ENCODE measurements around the gene LIPG.

The LIPG gene

GRCh38 chr18:49566985-49567384 is 5.1 kb downstream of the LIPG start:
- ATAC-seq, result no peak
- TF ChIP-seq PPARA (CRISPR knock-in tag; IDR thresholded peaks at IDR 0.05; ENCODE audit: borderline replicate concordance) (no peak), OSR1 (CRISPR knock-in tag; IDR thresholded peaks at IDR 0.05) (no peak), ESRRG (CRISPR knock-in tag; IDR thresholded peaks at IDR 0.05) (no peak), TCF4 (CRISPR knock-in tag; IDR thresholded peaks at IDR 0.05; ENCODE audit: borderline replicate concordance) (no peak), ARNTL (CRISPR knock-in tag; IDR thresholded peaks at IDR 0.05; ENCODE audit: borderline replicate concordance, low read depth) (no peak), TSHZ2 (CRISPR knock-in tag; IDR thresholded peaks at IDR 0.05) (no peak), ZNF565 (CRISPR knock-in tag; conservative IDR thresholded peaks at IDR 0.05; ENCODE audit: low read depth) (no peak), ZC3H10 (CRISPR knock-in tag; IDR thresholded peaks at IDR 0.05) (no peak), PATZ1 (CRISPR knock-in tag; IDR thresholded peaks at IDR 0.05; ENCODE audit: borderline replicate concordance) (no peak), ZNF70 (CRISPR knock-in tag; IDR thresholded peaks at IDR 0.05) (no peak), TOX (CRISPR knock-in tag; IDR thresholded peaks at IDR 0.05; ENCODE audit: borderline replicate concordance) (no peak), CSDC2 (CRISPR knock-in tag; IDR thresholded peaks at IDR 0.05) (no peak), SNAI2 (CRISPR knock-in tag; IDR thresholded peaks at IDR 0.05) (no peak), ISL1 (CRISPR knock-in tag; IDR thresholded peaks at IDR 0.05) (no peak)
- TF ChIP-seq, protein P1, sequence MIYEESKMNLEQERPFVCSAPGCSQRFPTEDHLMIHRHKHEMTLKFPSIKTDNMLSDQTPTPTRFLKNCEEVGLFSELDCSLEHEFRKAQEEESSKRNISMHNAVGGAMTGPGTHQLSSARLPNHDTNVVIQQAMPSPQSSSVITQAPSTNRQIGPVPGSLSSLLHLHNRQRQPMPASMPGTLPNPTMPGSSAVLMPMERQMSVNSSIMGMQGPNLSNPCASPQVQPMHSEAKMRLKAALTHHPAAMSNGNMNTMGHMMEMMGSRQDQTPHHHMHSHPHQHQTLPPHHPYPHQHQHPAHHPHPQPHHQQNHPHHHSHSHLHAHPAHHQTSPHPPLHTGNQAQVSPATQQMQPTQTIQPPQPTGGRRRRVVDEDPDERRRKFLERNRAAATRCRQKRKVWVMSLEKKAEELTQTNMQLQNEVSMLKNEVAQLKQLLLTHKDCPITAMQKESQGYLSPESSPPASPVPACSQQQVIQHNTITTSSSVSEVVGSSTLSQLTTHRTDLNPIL (CRISPR knock-in tag; IDR thresholded peaks at IDR 0.05; ENCODE audit: low read depth), result no peak

DNA sequence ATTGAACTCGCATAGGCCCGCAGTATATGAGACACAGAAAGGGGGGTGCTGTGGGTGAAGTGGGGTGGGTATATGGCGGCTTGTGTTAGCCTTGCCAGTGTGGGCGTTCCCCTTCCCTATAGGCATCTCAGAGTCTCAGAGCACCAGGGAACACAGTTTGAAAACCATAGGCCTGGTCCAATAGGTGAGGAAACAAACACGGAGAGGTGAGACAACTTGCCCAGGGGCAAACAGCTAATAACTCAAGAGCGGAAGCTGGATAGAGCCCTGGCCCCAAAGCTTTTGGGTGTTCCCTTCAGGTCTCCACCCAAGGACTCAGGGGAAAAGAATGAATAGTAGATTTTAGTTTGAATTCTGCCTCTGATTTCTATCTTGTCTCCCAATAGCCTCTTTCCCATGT is 7.9 kb downstream of the LIPG start:
- TF ChIP-seq RARB (CRISPR knock-in tag; IDR thresholded peaks at IDR 0.05) (no peak), ESRRG (CRISPR knock-in tag; IDR thresholded peaks at IDR 0.05) (no peak), OSR1 (CRISPR knock-in tag; IDR thresholded peaks at IDR 0.05) (no peak)
- ATAC-seq, result no peak

DNA sequence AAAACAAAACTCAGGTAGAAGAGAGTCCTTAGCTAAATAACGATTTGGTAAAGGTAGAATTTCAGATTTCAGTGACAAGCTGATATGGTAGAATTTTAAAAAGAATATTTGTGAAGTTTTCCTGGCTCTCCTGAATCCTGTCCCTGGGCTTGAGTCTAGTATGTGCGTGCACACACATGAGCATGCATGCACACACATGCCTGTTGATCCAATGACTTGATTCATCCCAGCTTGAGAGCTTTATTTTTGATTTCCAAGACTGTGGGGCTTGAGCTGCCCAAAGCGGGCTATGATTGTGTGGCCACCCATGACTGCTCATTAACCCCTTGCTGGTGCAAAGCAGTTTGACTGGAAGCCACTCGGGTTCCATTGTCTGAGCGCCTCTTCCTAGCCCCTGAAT is 9.0 kb downstream of the LIPG start:
- no peak for TF ChIP-seq ZNF70 (CRISPR knock-in tag; IDR thresholded peaks at IDR 0.05)
- TF ChIP-seq TSHZ2 (CRISPR knock-in tag; IDR thresholded peaks at IDR 0.05), result no peak
- TF ChIP-seq TCF4 (CRISPR knock-in tag; IDR thresholded peaks at IDR 0.05; ENCODE audit: borderline replicate concordance), result no peak
- TF ChIP-seq, protein P1 (CRISPR knock-in tag; IDR thresholded peaks at IDR 0.05; ENCODE audit: low read depth), result no peak
- no peak for TF ChIP-seq OSR1 (CRISPR knock-in tag; IDR thresholded peaks at IDR 0.05)
- no peak for TF ChIP-seq ISL1 (CRISPR knock-in tag; IDR thresholded peaks at IDR 0.05)
- no peak for TF ChIP-seq POU6F1 (CRISPR knock-in tag; IDR thresholded peaks at IDR 0.05; ENCODE audit: borderline replicate concordance, low read depth)
- TF ChIP-seq ZNF565 (CRISPR knock-in tag; conservative IDR thresholded peaks at IDR 0.05; ENCODE audit: low read depth), result no peak
- TF ChIP-seq PPARA (CRISPR knock-in tag; IDR thresholded peaks at IDR 0.05; ENCODE audit: borderline replicate concordance), result no peak
- TF ChIP-seq CSRNP3 (CRISPR knock-in tag; IDR thresholded peaks at IDR 0.05), result no peak
- no peak for TF ChIP-seq ESRRG (CRISPR knock-in tag; IDR thresholded peaks at IDR 0.05)
- no peak for TF ChIP-seq SNAI2 (CRISPR knock-in tag; IDR thresholded peaks at IDR 0.05)
- ATAC-seq, result no peak

Data from SK-N-SH treated with all-trans-retinoic acid at 6 μM for 48 hours (cell line).